GM23338 (cell line): Measurements from ENCODE around the gene CATSPERE. TPM values are rescaled to one million over a fixed set of nuclear protein-coding genes. Genes with fewer than 3 reads are reported as not detected.

Source experiments
- ATAC-seq: fragments of 200-7000 bp; cut with Tn5 transposase; 3 replicates; pipeline ENCODE4 v1.9.1; 2020
- DNase-seq: peaks from one replicate; pipeline ENCODE4 v3.0.0-alpha.2; 2015; ENCODE audit warnings: low spot score
- H2AFZ ChIP-seq: fragments of 200-600 bp; sonication (generic); 2 replicates; pipeline ENCODE4 v1.8.0; 2016; ENCODE audit warnings: antibody characterized with exemption, mild to moderate bottlenecking, moderate library complexity
- H3F3A ChIP-seq: fragments of 200-600 bp; sonication (generic); replicated peaks from 2 replicates; pipeline ENCODE4 v1.8.0; 2017; ENCODE audit warnings: antibody characterized with exemption, mixed run types, low read depth
- H3K27ac ChIP-seq: fragments of 200-600 bp; sonication (generic); 2 replicates; pipeline ENCODE4 v1.6.1; 2016; ENCODE audit warnings: low read depth
- H3K27me3 ChIP-seq: fragments of 200-600 bp; sonication (generic); 2 replicates; pipeline ENCODE4 v1.8.0; 2016; ENCODE audit warnings: mild to moderate bottlenecking, mixed run types, moderate library complexity; ENCODE audit not compliant: insufficient read depth
- H3K36me3 ChIP-seq: fragments of 200-600 bp; sonication (generic); 2 replicates; pipeline ENCODE4 v1.8.0; 2016; ENCODE audit warnings: mild to moderate bottlenecking; ENCODE audit not compliant: insufficient read depth
- H3K4me1 ChIP-seq: fragments of 200-600 bp; sonication (generic); 2 replicates; pipeline ENCODE4 v1.8.0; 2016; ENCODE audit warnings: mild to moderate bottlenecking, moderate library complexity; ENCODE audit not compliant: insufficient read depth
- H3K4me2 ChIP-seq: fragments of 200-600 bp; sonication (generic); 2 replicates; pipeline ENCODE4 v1.7.1; 2017; ENCODE audit warnings: mixed run types
- H3K4me3 ChIP-seq: fragments of 200-600 bp; sonication (generic); 2 replicates; pipeline ENCODE4 v1.6.1; 2016; ENCODE audit warnings: mixed run types
- H3K79me2 ChIP-seq: fragments of 200-600 bp; sonication (generic); replicated peaks from 2 replicates; pipeline ENCODE4 v1.8.0; 2017; ENCODE audit warnings: mild to moderate bottlenecking; ENCODE audit not compliant: insufficient read depth
- H3K9me2 ChIP-seq: fragments of 200-600 bp; sonication (generic); 2 replicates; pipeline ENCODE4 v1.8.0; 2017; ENCODE audit not compliant: insufficient read depth
- H4K20me1 ChIP-seq: fragments of 200-600 bp; sonication (generic); replicated peaks from 2 replicates; pipeline ENCODE4 v1.8.0; 2017; ENCODE audit warnings: mild to moderate bottlenecking; ENCODE audit not compliant: insufficient read depth
- H3K27ac Mint-ChIP-seq: 2 replicates; pipeline ENCODE4 v1.8.0; 2020; ENCODE audit warnings: inconsistent platforms, mild to moderate bottlenecking, moderate library complexity, mixed read lengths
- H3K27me3 Mint-ChIP-seq: 3 replicates; pipeline ENCODE4 v1.8.0; 2022; ENCODE audit warnings: low read depth, mild to moderate bottlenecking, moderate library complexity, mixed read lengths, inconsistent platforms; ENCODE audit not compliant: insufficient read depth, poor library complexity
- H3K36me3 Mint-ChIP-seq: 3 replicates; pipeline ENCODE4 v1.8.0; 2021; ENCODE audit warnings: low read depth, mild to moderate bottlenecking, inconsistent platforms, moderate library complexity, mixed read lengths
- H3K4me1 Mint-ChIP-seq: 3 replicates; pipeline ENCODE4 v1.8.0; 2020; ENCODE audit warnings: mild to moderate bottlenecking, inconsistent platforms, mixed read lengths
- H3K4me3 Mint-ChIP-seq: 3 replicates; pipeline ENCODE4 v1.8.0; 2021; ENCODE audit warnings: moderate library complexity, mild to moderate bottlenecking, inconsistent platforms, mixed read lengths
- H3K9me3 Mint-ChIP-seq: 3 replicates; pipeline ENCODE4 v1.8.0; 2020; ENCODE audit warnings: moderate library complexity, mild to moderate bottlenecking, inconsistent platforms, mixed read lengths
- CREB1 ChIP-seq: fragments of 250-450 bp; sonication (Bioruptor Pico); IDR thresholded peaks from 2 replicates; pipeline ENCODE4 v1.5.0; 2020; ENCODE audit warnings: low read depth, mild to moderate bottlenecking, moderate library complexity
- CTCF ChIP-seq, 2 experiments: fragments of 200-600 bp in 1 of 2; sonication (generic) in 1 of 2; conservative IDR thresholded peaks; 2 replicates each; pipeline versions ENCODE4 v1.5.1 to v1.6.1; 2016 to 2017; ENCODE audit warnings: antibody characterized with exemption in 2 of 2, low read depth in 2 of 2, mild to moderate bottlenecking in 2 of 2, moderate library complexity in 1 of 2
- ETS1 ChIP-seq: IDR thresholded peaks from 2 replicates; pipeline ENCODE4 v1.6.1; 2016; ENCODE audit warnings: antibody characterized with exemption
- EZH2 ChIP-seq: fragments of 200-600 bp; sonication (generic); IDR thresholded peaks from one replicate; pipeline ENCODE4 v1.8.0; 2017; ENCODE audit warnings: antibody characterized with exemption, mild to moderate bottlenecking, low read depth; ENCODE audit not compliant: unreplicated experiment
- EZH2phosphoT487 ChIP-seq: fragments of 200-600 bp; sonication (generic); IDR thresholded peaks from one replicate; pipeline ENCODE4 v1.8.1; 2018; ENCODE audit warnings: antibody characterized with exemption; ENCODE audit not compliant: unreplicated experiment
- JUNB ChIP-seq: IDR thresholded peaks from one replicate; pipeline ENCODE4 v1.6.1; 2016; ENCODE audit warnings: antibody characterized with exemption; ENCODE audit not compliant: unreplicated experiment
- NANOG ChIP-seq: IDR thresholded peaks from 2 replicates; pipeline ENCODE4 v1.6.1; 2016; ENCODE audit warnings: antibody characterized with exemption, borderline replicate concordance
- POLR2AphosphoS5 ChIP-seq: IDR thresholded peaks from 2 replicates; pipeline ENCODE4 v1.6.1; 2016; ENCODE audit warnings: antibody characterized with exemption, low read depth
- REST ChIP-seq: IDR thresholded peaks from one replicate; pipeline ENCODE4 v1.6.1; 2018; ENCODE audit warnings: antibody characterized with exemption; ENCODE audit not compliant: unreplicated experiment
- ZNF114 ChIP-seq: fragments of 250-450 bp; sonication (Bioruptor Pico); IDR thresholded peaks from 2 replicates; pipeline ENCODE4 v1.5.0; 2020; ENCODE audit warnings: mild to moderate bottlenecking, moderate library complexity
- ZNF331 ChIP-seq: fragments of 250-450 bp; sonication (Bioruptor Pico); IDR thresholded peaks from 2 replicates; pipeline ENCODE4 v1.5.0; 2020; ENCODE audit warnings: low read depth, mild to moderate bottlenecking, moderate library complexity
- polyA plus RNA-seq: library from polyadenylated mRNA; unstranded; fragments of >200 nt; fragmentation: Nextera tagmentation; extraction: Ambion mirVana; gene quantifications from 2 replicates; pipeline ENCODE4 v1.2.1, GENCODE V29; 2016
- total RNA-seq: library from RNA; depleted of rRNA; stranded (reverse); fragments of >200 nt; shearing (Covaris generic); gene quantifications from 2 replicates; pipeline ENCODE4 v1.2.3, GENCODE V29; 2014
- TF ChIP-seq, protein P1 (sequence below): fragments of 250-450 bp; sonication (Bioruptor Pico); IDR thresholded peaks from 2 replicates; pipeline ENCODE4 v1.5.0; 2020; ENCODE audit warnings: mild to moderate bottlenecking, moderate library complexity

CATSPERE gene
- total and polyA plus RNA-seq, 2 experiments from 2014 or later: 0.70 TPM; not detected in 1

- Histone ChIP-seq H2AFZ (no peak overlapping the region), H3K4me1 (no peaks in the 10 kb centered on the region), H3K79me2 (no peaks in the 10 kb centered on the region), H3K9me2 (no peaks in the 10 kb centered on the region), H3K27me3 (no peaks in the 10 kb centered on the region), H4K20me1 (no peaks in the 10 kb centered on the region), H3K27ac (no peak overlapping the region), H3K4me3 (no peak overlapping the region), H3K4me2 (no peak overlapping the region), H3K36me3 (0 out of 2 replicates have a peak, but pooled peaks cover 6% of the 10 kb centered on the region), H3F3A (no peaks in the 10 kb centered on the region)
- no peak for DNase-seq
- Mint-ChIP-seq H3K27ac (no peak overlapping the region), H3K9me3 (peaks cover 51% of the 10 kb centered on the region), H3K27me3 (no peaks in the 10 kb centered on the region), H3K4me3 (no peak overlapping the region), H3K36me3 (peaks cover 15% of the 10 kb centered on the region), H3K4me1 (no peaks in the 10 kb centered on the region)
- no peak for ATAC-seq
- TF ChIP-seq ZNF331 (CRISPR knock-in tag) (no peak), NANOG (no peak), JUNB (no peak), REST (no peak), EZH2 (no peak), ZNF114 (CRISPR knock-in tag) (no peak), EZH2phosphoT487 (no peak), ETS1 (no peak), CREB1 (no peak), CTCF (conservative IDR thresholded peaks at IDR 0.05; ENCODE audit: low read depth in 2 of 2) (no peak), POLR2AphosphoS5 (no peak)
- TF ChIP-seq, protein P1, sequence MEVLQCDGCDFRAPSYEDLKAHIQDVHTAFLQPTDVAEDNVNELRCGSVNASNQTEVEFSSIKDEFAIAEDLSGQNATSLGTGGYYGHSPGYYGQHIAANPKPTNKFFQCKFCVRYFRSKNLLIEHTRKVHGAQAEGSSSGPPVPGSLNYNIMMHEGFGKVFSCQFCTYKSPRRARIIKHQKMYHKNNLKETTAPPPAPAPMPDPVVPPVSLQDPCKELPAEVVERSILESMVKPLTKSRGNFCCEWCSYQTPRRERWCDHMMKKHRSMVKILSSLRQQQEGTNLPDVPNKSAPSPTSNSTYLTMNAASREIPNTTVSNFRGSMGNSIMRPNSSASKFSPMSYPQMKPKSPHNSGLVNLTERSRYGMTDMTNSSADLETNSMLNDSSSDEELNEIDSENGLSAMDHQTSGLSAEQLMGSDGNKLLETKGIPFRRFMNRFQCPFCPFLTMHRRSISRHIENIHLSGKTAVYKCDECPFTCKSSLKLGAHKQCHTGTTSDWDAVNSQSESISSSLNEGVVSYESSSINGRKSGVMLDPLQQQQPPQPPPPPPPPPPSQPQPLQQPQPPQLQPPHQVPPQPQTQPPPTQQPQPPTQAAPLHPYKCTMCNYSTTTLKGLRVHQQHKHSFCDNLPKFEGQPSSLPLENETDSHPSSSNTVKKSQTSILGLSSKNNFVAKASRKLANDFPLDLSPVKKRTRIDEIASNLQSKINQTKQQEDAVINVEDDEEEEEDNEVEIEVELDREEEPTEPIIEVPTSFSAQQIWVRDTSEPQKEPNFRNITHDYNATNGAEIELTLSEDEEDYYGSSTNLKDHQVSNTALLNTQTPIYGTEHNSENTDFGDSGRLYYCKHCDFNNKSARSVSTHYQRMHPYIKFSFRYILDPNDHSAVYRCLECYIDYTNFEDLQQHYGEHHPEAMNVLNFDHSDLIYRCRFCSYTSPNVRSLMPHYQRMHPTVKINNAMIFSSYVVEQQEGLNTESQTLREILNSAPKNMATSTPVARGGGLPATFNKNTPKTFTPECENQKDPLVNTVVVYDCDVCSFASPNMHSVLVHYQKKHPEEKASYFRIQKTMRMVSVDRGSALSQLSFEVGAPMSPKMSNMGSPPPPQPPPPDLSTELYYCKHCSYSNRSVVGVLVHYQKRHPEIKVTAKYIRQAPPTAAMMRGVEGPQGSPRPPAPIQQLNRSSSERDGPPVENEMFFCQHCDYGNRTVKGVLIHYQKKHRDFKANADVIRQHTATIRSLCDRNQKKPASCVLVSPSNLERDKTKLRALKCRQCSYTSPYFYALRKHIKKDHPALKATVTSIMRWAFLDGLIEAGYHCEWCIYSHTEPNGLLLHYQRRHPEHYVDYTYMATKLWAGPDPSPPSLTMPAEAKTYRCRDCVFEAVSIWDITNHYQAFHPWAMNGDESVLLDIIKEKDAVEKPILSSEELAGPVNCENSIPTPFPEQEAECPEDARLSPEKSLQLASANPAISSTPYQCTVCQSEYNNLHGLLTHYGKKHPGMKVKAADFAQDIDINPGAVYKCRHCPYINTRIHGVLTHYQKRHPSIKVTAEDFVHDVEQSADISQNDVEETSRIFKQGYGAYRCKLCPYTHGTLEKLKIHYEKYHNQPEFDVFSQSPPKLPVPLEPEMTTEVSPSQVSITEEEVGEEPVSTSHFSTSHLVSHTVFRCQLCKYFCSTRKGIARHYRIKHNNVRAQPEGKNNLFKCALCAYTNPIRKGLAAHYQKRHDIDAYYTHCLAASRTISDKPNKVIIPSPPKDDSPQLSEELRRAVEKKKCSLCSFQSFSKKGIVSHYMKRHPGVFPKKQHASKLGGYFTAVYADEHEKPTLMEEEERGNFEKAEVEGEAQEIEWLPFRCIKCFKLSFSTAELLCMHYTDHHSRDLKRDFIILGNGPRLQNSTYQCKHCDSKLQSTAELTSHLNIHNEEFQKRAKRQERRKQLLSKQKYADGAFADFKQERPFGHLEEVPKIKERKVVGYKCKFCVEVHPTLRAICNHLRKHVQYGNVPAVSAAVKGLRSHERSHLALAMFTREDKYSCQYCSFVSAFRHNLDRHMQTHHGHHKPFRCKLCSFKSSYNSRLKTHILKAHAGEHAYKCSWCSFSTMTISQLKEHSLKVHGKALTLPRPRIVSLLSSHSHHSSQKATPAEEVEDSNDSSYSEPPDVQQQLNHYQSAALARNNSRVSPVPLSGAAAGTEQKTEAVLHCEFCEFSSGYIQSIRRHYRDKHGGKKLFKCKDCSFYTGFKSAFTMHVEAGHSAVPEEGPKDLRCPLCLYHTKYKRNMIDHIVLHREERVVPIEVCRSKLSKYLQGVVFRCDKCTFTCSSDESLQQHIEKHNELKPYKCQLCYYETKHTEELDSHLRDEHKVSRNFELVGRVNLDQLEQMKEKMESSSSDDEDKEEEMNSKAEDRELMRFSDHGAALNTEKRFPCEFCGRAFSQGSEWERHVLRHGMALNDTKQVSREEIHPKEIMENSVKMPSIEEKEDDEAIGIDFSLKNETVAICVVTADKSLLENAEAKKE (CRISPR knock-in tag): no peak
Measured at GRCh38 chr1:244559561-244559960, 98.5 kb downstream of the CATSPERE start.
